Left lung (tissue), 10 donors: ENCODE measurements around the gene PCBP3. TPM values are rescaled to one million over a fixed set of nuclear protein-coding genes. Genes with fewer than 3 reads are reported as not detected.

ENCODE experiments used
- ATAC-seq: fragments of 200-7000 bp; cut with Tn5 transposase; one replicate; pipeline ENCODE4 v1.9.1; 2020; ENCODE audit warnings: moderate library complexity
- DNase-seq, 4 donors: peaks; one replicate each; pipeline ENCODE4 v3.0.0-alpha.2; 2013 to 2020
- H3K27ac ChIP-seq, 2 donors: fragments of 200-600 bp; sonication (generic) in 1 of 2; one replicate each; pipeline versions ENCODE4 v1.5.0 to v1.8.0; 2020 to 2021
- H3K27me3 ChIP-seq, 2 donors: fragments of 200-600 bp; sonication (generic) in 1 of 2; one replicate each; pipeline versions ENCODE4 v1.5.0 to v1.8.0; 2020 to 2021
- H3K36me3 ChIP-seq, 2 donors: fragments of 200-600 bp; sonication (generic) in 1 of 2; one replicate each; pipeline versions ENCODE4 v1.5.0 to v1.8.0; 2020 to 2021
- H3K4me1 ChIP-seq, 2 donors: fragments of 200-600 bp; one replicate each; pipeline ENCODE4 v1.8.0; 2021
- H3K4me3 ChIP-seq, 2 donors: fragments of 200-600 bp; sonication (generic) in 1 of 2; one replicate each; pipeline versions ENCODE4 v1.5.0 to v1.8.0; 2020 to 2021; ENCODE audit warnings: mild to moderate bottlenecking in 1 of 2
- H3K9me3 ChIP-seq, 2 donors: fragments of 200-600 bp; sonication (generic) in 1 of 2; one replicate each; pipeline versions ENCODE4 v1.5.0 to v1.8.0; 2020 to 2021
- CTCF ChIP-seq, 2 donors: fragments of 200-600 bp; sonication (generic) in 1 of 2; IDR thresholded peaks; one replicate each; pipeline versions ENCODE4 v1.5.0 to v1.8.0; 2021; ENCODE audit warnings: antibody characterized with exemption in 2 of 2
- intact Hi-C, 2 donors: fragments of 100-400 bp; cut with DNase I; formaldehyde crosslinking; loops; one replicate each; pipeline versions ENCODE4 v1.11.2 to v1.14.2; 2022
- polyA plus RNA-seq, 6 donors: library from polyadenylated mRNA; unstranded; fragments of 120-200 nt; gene quantifications; one replicate each; pipeline ENCODE4 v1.2.1, GENCODE V29; 2013; ENCODE audit not compliant: insufficient read length in 6 of 6
- total RNA-seq, 2 donors: library from RNA; stranded (reverse); fragmentation: NEBNext Ultra II Directional; extraction: Animal tissue kit (Norgen Biotek cat#: 25700); gene quantifications; one replicate each; pipeline ENCODE4 v1.2.1, GENCODE V29; 2021
- donor health status: DM: no; HTN: yes; CAD: no.
- donor health status: DM: no; HTN: no; CAD: no.

PCBP3 gene
- total and polyA plus RNA-seq, 8 donors = 2.1 to 13.8 (median 3.0) TPM

- Histone ChIP-seq H3K9me3 (no peaks in the 10 kb centered on the region), H3K36me3 (peaks cover 0 to 26% of the 10 kb centered on the region in 2 donors), H3K4me3 (no peak overlapping the region), H3K27me3 (peaks cover 0 to 23% of the 10 kb centered on the region in 2 donors), H3K4me1 (peaks cover 0 to 12% of the 10 kb centered on the region in 2 donors), H3K27ac (no peak overlapping the region)
- intact Hi-C loops = no loop called here
- DNase-seq (peak in 2 of 4 donors; percentile 26 to 78), ATAC-seq (no peak)
- TF ChIP-seq CTCF (IDR thresholded peaks at IDR 0.05) = no peak
Measured at GRCh38 chr21:45986316-45987051, 343.0 kb downstream of the PCBP3 start.

GRCh38 chr21:45987121-45987711, 343.7 kb downstream of the PCBP3 start:
- no peak for TF ChIP-seq CTCF (IDR thresholded peaks at IDR 0.05)
- Histone ChIP-seq H3K4me1 (peaks cover 0 to 6% of the 10 kb centered on the region in 2 donors), H3K4me3 (no peak overlapping the region), H3K27me3 (peaks cover 0 to 16% of the 10 kb centered on the region in 2 donors), H3K36me3 (peaks cover 0 to 27% of the 10 kb centered on the region in 2 donors), H3K9me3 (no peaks in the 10 kb centered on the region), H3K27ac (no peak overlapping the region)
- ATAC-seq (no peak), DNase-seq (peak in 2 of 4 donors; percentile 28 to 77)
- intact Hi-C loops = no loop called here

GRCh38 chr21:45988366-45989347, 345.1 kb downstream of the PCBP3 start:
- TF ChIP-seq CTCF (IDR thresholded peaks at IDR 0.05) = no peak
- H3K4me1 ChIP-seq = no peaks in the 10 kb centered on the region
- H3K36me3 ChIP-seq = peaks cover 0 to 35% of the 10 kb centered on the region in 2 donors
- DNase-seq (peak in 1 of 4 donors; percentile 27), ATAC-seq (no peak)
- H3K27me3 ChIP-seq = peaks cover 0 to 1% of the 10 kb centered on the region in 2 donors
- no peak overlapping the region for H3K27ac ChIP-seq
- no peaks in the 10 kb centered on the region for H3K9me3 ChIP-seq
- intact Hi-C loops = no loop called here
- H3K4me3 ChIP-seq = no peak overlapping the region

- H3K36me3 ChIP-seq = peaks cover 0 to 35% of the 10 kb centered on the region in 2 donors
- H3K4me3 ChIP-seq = no peak overlapping the region
- H3K9me3 ChIP-seq = no peaks in the 10 kb centered on the region
- TF ChIP-seq CTCF (IDR thresholded peaks at IDR 0.05) = no peak
- intact Hi-C loops = no loop called here
- ATAC-seq (no peak), DNase-seq (peak in 2 of 4 donors; percentile 27 to 77)
- no peak overlapping the region for H3K27ac ChIP-seq
- no peaks in the 10 kb centered on the region for H3K27me3 ChIP-seq
- H3K4me1 ChIP-seq = no peaks in the 10 kb centered on the region
Measured at GRCh38 chr21:45989355-45990048, 346.0 kb downstream of the PCBP3 start.
